Ascending aorta (tissue), 2 donors: ENCODE data around the gene ACIN1. TPM values are rescaled to one million over a fixed set of nuclear protein-coding genes. Genes with fewer than 3 reads are reported as not detected.

Experiments used
- DNase-seq, 2 donors: peaks; one replicate each; pipeline ENCODE4 v3.0.0-alpha.2; 2019; ENCODE audit warnings: low spot score in 2 of 2
- H3K27ac ChIP-seq, 2 donors: fragments of 200-600 bp; sonication (generic); one replicate each; pipeline ENCODE4 v1.5.1; 2016 to 2017; ENCODE audit warnings: mild to moderate bottlenecking in 1 of 2
- H3K27me3 ChIP-seq: fragments of 200-600 bp; sonication (generic); one replicate; pipeline ENCODE4 v1.5.1; 2017
- H3K36me3 ChIP-seq, 2 donors: fragments of 200-600 bp; sonication (generic); one replicate each; pipeline ENCODE4 v1.5.1; 2016
- H3K4me1 ChIP-seq, 2 donors: fragments of 200-600 bp; sonication (generic); one replicate each; pipeline ENCODE4 v1.5.1; 2016 to 2017; ENCODE audit warnings: mild to moderate bottlenecking in 1 of 2
- H3K4me3 ChIP-seq, 2 donors: fragments of 200-600 bp; sonication (generic); one replicate each; pipeline ENCODE4 v1.5.1; 2016 to 2017; ENCODE audit warnings: mild to moderate bottlenecking in 1 of 2
- H3K9me3 ChIP-seq, 2 donors: fragments of 200-600 bp; sonication (generic); one replicate each; pipeline ENCODE4 v1.5.1; 2016
- intact Hi-C: fragments of 100-400 bp; cut with DNase I; formaldehyde crosslinking; loops from one replicate; pipeline ENCODE4 v1.15.1; 2023
- total RNA-seq: library from RNA; depleted of rRNA; stranded (reverse); fragments of >200 nt; gene quantifications from one replicate; pipeline ENCODE4 v1.1.0, GENCODE V29; 2016
- TF ChIP-seq, protein P1 (sequence below), 3 experiments: fragments of 200-600 bp in 2 of 3; fragments of 450-650 bp in 1 of 3; sonication (generic) in 2 of 3; IDR thresholded peaks; one replicate each; pipeline ENCODE4 v1.5.1; 2016 to 2019; ENCODE audit warnings: antibody characterized with exemption in 3 of 3, mild to moderate bottlenecking in 1 of 3, moderate library complexity in 1 of 3

ACIN1 gene
- total RNA-seq, 1 donor from 2014 or later = 58.9 TPM

DNA sequence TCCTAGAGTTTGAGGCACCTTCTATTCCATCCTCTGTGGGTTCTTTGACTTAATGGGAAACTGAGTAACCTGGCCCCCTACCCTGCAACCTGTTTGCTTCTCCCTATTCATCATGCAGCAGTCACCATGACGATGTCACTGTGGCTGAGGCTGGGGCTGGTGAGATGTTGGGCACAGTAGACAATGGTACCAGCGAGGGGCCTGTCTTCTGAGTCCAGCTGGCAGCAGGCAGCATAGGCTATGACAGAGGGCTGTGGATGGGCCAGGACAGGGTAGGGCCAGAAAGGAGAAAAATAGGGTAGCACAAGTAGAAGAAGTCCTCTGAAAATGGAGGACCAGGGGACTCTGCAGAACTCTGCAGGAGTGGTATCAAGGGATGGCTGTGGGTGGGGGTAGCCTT lies 7.9 kb upstream of the ACIN1 start:
- TF ChIP-seq, protein P1, sequence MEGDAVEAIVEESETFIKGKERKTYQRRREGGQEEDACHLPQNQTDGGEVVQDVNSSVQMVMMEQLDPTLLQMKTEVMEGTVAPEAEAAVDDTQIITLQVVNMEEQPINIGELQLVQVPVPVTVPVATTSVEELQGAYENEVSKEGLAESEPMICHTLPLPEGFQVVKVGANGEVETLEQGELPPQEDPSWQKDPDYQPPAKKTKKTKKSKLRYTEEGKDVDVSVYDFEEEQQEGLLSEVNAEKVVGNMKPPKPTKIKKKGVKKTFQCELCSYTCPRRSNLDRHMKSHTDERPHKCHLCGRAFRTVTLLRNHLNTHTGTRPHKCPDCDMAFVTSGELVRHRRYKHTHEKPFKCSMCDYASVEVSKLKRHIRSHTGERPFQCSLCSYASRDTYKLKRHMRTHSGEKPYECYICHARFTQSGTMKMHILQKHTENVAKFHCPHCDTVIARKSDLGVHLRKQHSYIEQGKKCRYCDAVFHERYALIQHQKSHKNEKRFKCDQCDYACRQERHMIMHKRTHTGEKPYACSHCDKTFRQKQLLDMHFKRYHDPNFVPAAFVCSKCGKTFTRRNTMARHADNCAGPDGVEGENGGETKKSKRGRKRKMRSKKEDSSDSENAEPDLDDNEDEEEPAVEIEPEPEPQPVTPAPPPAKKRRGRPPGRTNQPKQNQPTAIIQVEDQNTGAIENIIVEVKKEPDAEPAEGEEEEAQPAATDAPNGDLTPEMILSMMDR (IDR thresholded peaks at IDR 0.05) = no peak

GRCh38 chr14:23101986-23102625 lies 7.2 kb upstream of the ACIN1 start:
- TF ChIP-seq, protein P1 (IDR thresholded peaks at IDR 0.05) = no peak

More for the DNA sequence above, 7.9 kb upstream of the ACIN1 start:
- Histone ChIP-seq H3K36me3 (peaks cover 10 to 17% of the 10 kb centered on the region in 2 donors), H3K27me3 (no peaks in the 10 kb centered on the region), H3K9me3 (no peaks in the 10 kb centered on the region), H3K27ac (no peak overlapping the region), H3K4me3 (no peak overlapping the region), H3K4me1 (no peaks in the 10 kb centered on the region)
- intact Hi-C loops = no loop called here
- DNase-seq = peak in 1 of 2 donors; percentile 40

GRCh38 chr14:23101213-23101970 lies 6.5 kb upstream of the ACIN1 start:
- Histone ChIP-seq H3K4me3 (no peak overlapping the region), H3K9me3 (no peaks in the 10 kb centered on the region), H3K27ac (no peak overlapping the region), H3K27me3 (no peaks in the 10 kb centered on the region), H3K4me1 (peaks cover 0 to 10% of the 10 kb centered on the region in 2 donors), H3K36me3 (peaks cover 10 to 22% of the 10 kb centered on the region in 2 donors)
- intact Hi-C loops = no loop called here
- TF ChIP-seq, protein P1 (IDR thresholded peaks at IDR 0.05) = no peak
- peak in 1 of 2 donors; percentile 56 for DNase-seq

More at GRCh38 chr14:23101986-23102625, 7.2 kb upstream of the ACIN1 start:
- intact Hi-C loops = no loop called here
- H3K36me3 ChIP-seq = peaks cover 10 to 22% of the 10 kb centered on the region in 2 donors
- no peaks in the 10 kb centered on the region for H3K27me3 ChIP-seq
- no peak overlapping the region for H3K27ac ChIP-seq
- DNase-seq = peak in 1 of 2 donors; percentile 51
- no peaks in the 10 kb centered on the region for H3K9me3 ChIP-seq
- H3K4me3 ChIP-seq = no peak overlapping the region
- H3K4me1 ChIP-seq = peaks cover 0 to 3% of the 10 kb centered on the region in 2 donors

- TF ChIP-seq, protein P1 (IDR thresholded peaks at IDR 0.05) = no peak
- Histone ChIP-seq H3K4me3 (no peak overlapping the region), H3K9me3 (no peaks in the 10 kb centered on the region), H3K36me3 (peaks cover 10 to 22% of the 10 kb centered on the region in 2 donors), H3K4me1 (peaks cover 0 to 10% of the 10 kb centered on the region in 2 donors), H3K27me3 (no peaks in the 10 kb centered on the region), H3K27ac (no peak overlapping the region)
- DNase-seq = peak in 1 of 2 donors; percentile 42
- intact Hi-C loops = loop anchor here (5.0 kb wide), 2 partner anchors 188 to 227 kb away; partner anchors contain the start of genes HOMEZ and LRP10
Measured at GRCh38 chr14:23099212-23099861, 4.4 kb upstream of the ACIN1 start.

GRCh38 chr14:23097786-23098185 lies 2.9 kb upstream of the ACIN1 start:
- H3K4me3 ChIP-seq = no peak overlapping the region
- TF ChIP-seq, protein P1 (IDR thresholded peaks at IDR 0.05) = no peak
- no peak overlapping the region for H3K27ac ChIP-seq
- intact Hi-C loops = loop anchor here (5.0 kb wide), 2 partner anchors 190 to 225 kb away; partner anchors contain the start of genes HOMEZ and LRP10
- no peaks in the 10 kb centered on the region for H3K9me3 ChIP-seq
- peak in 1 of 2 donors; percentile 35 for DNase-seq
- H3K27me3 ChIP-seq = no peaks in the 10 kb centered on the region
- H3K4me1 ChIP-seq = peaks cover 0 to 18% of the 10 kb centered on the region in 2 donors
- peaks cover 10 to 26% of the 10 kb centered on the region in 2 donors for H3K36me3 ChIP-seq
